HL-60/S4 treated with retinoic acid at 250 ng/mL for 4 days and 3 days (cell line): Measurements from ENCODE around the gene SUCLG2.

Source experiments
- in situ Hi-C: fragments of 300-500 bp; cut with MboI; formaldehyde crosslinking; loops from 2 replicates; pipeline ENCODE4 v1.7.0; 2022; ENCODE audit warnings: low sequenced_read_pairs

The SUCLG2 gene

DNA sequence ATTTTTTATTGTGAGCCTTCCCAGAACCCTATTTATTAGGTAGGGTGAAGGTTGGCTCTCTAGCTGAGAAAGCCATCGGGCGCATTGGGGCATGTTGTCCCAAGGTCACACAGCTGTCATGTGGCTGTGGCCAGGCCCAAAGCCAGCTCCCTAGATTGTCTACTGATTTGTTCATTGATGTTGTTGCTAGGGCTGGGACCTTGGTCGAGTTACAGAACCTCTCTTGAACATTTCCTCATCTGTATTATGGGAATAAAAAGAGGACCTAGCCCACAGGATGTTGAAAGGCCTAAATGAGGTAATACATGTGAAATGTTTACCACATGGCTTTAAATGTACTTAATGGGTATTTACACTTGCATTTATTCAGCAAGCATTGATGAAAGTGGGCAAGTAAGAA lies 252.5 kb downstream of the SUCLG2 start:
- in situ Hi-C loops, result no loop called here

DNA sequence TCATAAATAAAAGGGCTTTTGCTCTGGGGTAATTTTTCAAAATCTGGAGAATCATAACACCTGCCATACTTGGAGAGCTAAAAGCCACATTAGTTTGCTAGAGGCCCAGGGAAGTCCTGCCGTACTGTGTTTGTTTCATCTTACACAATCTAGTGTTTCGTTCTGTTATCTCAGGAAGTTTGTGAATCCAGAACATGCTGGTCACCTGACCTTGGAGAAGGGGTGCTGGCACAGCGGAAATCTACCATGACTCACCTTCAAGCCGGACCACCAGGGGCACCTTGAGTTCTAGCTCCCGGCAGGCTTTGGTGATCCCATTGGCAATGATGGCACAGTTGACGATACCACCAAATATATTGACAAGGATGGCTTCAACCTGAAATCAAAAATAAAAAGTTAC lies 253.9 kb downstream of the SUCLG2 start:
- in situ Hi-C loops, result no loop called here

DNA sequence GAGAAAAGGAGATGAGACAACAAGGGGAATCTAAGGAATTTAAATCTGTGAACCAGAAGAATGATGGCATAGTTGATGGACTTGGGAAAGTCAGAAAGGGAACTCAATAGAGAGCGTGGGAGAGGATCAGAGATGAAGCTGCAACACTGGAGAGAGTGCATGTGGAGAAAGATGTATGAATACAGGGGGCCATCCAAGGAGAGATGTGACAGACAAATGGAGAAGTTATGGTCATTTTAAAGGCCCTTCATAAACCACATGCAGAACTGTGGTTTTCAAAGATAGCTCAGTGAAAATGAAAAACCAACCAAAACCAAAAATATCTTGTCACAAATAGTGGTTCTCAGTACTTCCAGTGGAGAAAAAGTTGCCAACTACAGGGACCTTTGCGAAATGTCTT lies 265.2 kb downstream of the SUCLG2 start:
- in situ Hi-C loops, result loop anchor here (25.0 kb wide), 1 partner anchor 398 kb away; no protein-coding TSS in a partner anchor

DNA sequence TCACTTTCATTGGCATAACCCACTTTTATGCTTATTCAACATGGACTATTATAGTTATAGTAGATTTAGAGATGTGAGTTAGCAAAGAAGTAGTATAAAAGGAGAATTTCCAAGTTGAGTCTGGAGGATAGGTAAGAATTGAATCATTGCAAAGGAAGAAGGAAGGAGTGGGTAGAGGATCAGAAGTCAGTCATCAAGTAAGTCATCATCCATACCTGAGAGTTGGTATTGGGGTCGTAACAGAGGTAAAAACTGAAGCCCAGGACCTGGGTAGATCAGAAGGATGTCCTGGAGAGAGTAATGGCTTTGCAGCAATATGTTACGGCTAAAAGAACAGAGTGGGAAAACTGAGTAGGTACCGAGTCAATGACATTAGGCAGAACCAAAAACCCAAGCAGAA lies 265.7 kb downstream of the SUCLG2 start:
- in situ Hi-C loops, result loop anchor here (25.0 kb wide), 1 partner anchor 399 kb away; no protein-coding TSS in a partner anchor

DNA sequence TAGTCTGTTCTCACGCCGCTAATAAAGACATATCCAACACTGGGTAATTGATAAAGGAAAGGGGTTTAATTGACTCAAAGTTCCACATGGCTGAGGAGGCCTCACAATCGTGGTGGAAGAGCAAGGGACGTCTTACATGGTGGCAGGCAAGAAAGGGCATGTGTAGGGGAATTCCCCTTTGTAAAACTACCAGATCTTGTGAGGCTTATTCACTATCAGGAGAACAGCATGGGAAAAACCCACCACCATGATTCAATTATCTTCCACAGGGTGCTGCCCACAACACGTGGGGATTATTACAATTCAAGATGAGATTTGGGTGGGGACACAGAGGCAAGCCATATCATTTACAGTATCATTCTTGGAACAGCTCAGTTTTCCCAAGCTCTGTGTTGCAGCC lies 268.0 kb downstream of the SUCLG2 start:
- in situ Hi-C loops, result loop anchor here (25.0 kb wide), 1 partner anchor 401 kb away; no protein-coding TSS in a partner anchor

DNA sequence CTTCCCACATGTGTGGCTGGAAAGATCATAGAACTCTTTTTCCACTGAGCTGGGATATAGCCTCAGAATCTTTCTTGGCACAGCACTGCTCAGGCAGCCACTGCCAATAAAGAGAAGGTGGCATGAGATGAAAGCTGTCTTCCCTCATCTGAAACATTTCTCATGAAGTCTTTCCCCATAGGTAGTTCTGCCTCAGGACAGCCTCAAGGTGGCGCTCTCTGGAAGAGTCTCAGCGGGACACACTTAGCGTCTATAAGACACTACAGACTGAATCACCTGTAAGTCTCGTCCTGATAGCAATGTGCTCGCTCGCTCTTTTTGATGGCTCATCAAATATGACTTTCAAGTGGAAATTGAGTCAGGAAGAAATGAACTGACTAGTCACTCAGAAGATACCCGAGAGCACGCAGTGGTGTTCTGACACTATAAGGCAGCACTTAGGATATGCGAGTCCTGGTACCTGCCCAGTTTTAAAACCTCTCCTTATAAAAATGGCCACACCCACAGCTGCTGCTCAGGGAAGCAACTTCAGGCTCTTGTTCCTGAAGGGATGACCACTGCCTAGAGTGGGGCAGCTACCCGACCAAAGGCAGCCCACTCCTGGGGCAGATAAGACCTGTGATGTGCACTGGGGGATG lies 269.5 kb downstream of the SUCLG2 start:
- in situ Hi-C loops, result loop anchor here (25.0 kb wide), 1 partner anchor 402 kb away; no protein-coding TSS in a partner anchor

DNA sequence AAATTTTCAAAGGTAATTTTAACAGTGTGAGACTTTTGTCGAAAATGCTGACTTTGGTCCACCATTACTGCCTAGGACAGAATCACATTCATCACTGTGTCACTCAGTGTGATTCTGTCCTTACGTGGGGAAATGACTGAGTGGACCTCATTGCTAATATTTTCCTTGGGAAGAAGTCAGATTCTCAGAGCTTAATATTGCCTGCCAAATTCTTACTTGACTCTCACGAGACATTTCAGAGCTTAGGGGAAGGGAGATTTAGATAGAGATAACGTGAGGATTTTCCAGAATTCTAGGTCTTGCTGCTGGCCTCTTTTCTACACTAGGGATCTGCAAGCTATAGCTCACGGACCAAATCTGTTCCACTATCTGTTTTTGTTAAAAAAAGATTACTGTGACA lies 270.4 kb downstream of the SUCLG2 start:
- in situ Hi-C loops, result loop anchor here (25.0 kb wide), 1 partner anchor 403 kb away; no protein-coding TSS in a partner anchor

DNA sequence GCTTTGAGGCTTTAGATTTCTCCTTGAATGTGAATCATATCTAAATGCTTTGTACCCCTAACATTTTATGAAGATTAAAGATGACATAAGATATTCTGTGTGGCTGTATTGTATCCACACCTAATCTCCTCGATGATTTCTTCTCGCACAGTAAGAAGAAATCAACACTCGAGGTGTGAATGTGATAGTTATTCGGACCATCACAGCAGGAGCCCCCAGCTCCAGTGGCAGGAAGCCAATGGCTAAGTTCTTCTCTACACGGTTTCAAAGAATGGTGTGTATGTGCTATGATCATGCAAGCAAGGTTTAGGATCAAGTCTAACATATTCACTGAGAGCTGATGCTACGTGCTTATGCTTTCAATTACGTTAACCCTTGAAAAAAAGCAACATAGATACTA lies 271.0 kb downstream of the SUCLG2 start:
- in situ Hi-C loops, result loop anchor here (25.0 kb wide), 1 partner anchor 404 kb away; no protein-coding TSS in a partner anchor

DNA sequence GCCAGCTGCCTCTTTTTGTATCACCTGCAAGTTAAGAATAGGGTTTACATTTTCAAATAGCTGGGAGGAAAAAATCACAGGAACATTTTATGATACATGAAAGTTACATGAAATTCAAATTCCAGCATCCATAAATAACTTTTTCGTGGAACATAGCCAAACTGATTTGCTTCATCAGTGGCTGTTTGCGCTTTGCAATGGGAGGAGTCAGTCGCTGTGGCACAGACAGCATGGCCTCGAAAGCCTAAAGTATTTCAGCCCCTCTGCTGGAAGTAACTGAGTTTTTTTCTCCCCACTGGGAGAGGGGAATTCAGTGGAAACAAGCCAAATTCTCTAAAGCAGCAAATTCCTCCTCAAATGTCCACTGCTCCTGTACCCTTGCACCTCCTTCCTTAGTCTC lies 271.9 kb downstream of the SUCLG2 start:
- in situ Hi-C loops, result loop anchor here (25.0 kb wide), 1 partner anchor 405 kb away; no protein-coding TSS in a partner anchor

DNA sequence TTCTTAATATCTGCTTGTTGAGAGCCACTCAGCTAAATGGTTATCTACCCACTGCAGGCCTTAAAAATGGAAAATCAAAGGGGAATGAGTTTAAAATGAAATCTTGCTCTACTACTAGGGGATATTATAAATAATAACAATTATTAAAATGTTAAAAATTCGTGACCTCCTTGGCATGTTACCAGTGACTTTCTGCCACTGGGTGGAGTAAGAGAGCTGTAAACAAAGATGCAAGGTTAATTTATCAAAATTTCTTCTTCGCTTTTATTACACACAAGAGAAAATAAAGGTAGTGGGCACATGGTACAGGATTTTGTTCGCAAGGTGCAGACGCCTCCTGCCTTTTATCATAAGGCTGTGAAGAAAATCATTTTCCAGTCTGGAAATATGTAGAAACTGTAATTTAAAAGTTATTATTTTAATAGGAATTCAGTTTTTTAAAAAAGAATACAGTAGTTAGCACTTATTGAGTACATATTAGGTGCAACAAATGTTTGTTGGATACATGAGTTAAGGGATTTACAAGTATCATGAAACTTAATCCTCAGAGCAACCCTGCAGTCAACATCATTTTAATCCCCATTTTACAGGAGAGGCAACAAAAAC lies 272.6 kb downstream of the SUCLG2 start:
- in situ Hi-C loops, result loop anchor here (25.0 kb wide), 1 partner anchor 406 kb away; no protein-coding TSS in a partner anchor

DNA sequence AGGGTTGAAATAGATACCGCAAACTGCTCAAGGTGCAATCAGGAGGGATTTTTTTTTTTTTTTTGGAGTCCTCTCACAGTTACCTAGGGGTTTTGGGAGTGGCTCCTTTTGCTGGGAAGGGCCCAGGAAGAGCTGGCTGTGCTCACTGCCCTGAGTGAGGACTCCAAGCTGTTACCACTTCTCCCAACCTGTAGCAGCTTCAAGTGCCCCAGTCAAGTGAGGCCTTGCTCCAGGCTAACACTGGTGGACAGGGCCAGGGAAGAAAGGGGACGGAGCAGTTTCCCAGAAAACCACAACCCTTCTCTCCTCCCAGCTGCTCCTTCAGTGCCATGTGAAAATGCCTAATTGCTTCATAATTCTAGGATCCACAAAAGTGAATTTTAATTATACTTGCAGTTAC lies 274.3 kb downstream of the SUCLG2 start:
- in situ Hi-C loops, result loop anchor here (25.0 kb wide), 1 partner anchor 407 kb away; no protein-coding TSS in a partner anchor

DNA sequence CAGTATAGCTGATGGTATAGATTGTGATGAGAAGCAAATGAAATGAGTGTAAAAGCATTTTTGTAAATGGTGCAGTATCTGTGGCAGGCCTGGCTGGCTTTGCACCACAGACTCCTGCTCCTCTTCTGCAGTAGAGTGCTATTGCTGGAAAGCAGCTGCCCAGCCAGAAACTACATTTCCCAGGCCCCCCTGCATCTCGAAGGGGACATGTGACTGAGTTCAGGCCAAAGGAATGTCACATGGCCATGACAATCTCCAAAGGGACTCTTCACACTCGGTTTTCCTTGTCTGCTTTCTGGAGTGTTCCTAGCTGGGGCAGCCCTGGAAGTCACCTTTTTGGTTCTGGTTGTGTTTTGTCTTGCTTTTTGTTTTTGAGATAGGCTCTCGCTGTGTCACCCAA lies 277.1 kb downstream of the SUCLG2 start:
- in situ Hi-C loops, result loop anchor here (25.0 kb wide), 1 partner anchor 410 kb away; no protein-coding TSS in a partner anchor

DNA sequence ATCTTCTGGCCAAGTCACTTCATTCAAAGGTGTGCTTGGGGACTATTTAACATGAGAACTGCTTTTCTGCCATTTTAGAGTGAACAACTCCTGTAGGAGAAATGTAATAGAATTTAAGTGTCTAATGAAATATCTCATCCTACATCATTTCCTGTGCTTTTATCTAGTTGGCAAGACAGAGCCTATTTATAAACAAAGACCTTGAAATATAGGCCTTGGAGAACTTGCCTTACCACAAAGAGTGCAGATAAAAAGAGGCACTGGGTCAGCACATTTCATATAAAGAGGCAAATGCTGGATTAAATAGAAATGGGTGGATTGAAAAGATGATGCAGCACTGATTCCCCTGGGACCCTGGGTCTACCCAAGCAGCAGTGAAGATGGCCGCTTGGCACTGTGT lies 278.0 kb downstream of the SUCLG2 start:
- in situ Hi-C loops, result loop anchor here (25.0 kb wide), 1 partner anchor 411 kb away; no protein-coding TSS in a partner anchor

DNA sequence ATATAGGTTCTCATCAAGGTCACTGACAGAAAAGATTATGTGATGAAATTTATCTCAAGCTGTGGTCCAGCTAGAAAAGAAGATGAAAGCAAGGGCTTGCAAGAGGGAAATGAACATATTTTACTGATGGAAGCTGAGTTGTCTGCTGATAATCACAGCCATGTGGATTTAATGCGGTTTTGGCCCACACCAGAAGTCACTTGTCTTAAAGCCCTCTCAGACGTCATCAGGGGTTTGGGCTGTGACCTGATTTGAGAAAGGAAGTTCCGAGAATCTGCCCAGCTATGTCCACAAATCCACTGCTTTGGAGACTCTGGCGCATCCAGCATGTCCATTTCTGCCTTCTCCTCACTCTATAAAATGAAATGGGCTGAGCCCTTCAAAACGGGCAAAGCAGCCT lies 278.4 kb downstream of the SUCLG2 start:
- in situ Hi-C loops, result loop anchor here (25.0 kb wide), 1 partner anchor 411 kb away; no protein-coding TSS in a partner anchor

DNA sequence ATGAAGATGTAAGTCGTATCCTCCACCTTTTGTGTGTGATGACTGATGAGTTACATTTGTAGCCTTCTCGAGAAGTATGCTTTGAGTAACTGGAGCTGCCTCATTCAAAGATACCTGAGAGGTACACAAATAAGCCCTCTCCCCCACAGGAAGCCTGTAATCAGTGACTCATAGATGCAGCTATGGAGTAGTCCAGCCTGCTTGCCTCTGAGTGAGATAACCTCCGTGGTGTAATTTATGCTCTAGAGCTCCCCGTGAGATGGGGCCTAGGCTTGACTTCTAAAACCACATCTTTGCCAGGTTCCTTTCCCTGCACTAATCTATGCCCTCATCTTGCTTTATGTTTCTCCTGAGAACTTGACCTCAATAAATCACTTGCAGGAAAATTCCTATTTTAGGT lies 291.7 kb downstream of the SUCLG2 start:
- in situ Hi-C loops, result no loop called here

DNA sequence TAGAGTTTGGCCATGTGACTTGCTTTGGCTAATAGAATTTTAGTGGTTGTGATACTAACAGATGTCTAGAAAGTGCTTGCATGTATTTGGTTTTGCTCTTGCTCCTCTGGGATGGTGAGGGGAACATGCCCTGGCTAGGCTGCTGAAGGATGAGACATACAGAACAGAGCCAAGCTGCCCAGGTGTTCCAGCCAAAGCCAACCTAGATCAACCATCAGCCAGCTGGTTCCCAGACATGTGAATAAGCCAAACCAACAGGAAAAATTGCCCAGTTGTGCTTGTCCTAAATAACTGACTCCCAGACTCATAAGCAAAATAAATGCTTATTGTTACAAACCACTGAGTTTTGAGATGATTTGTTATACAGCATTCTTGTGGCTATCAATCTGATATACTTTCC lies 292.6 kb downstream of the SUCLG2 start:
- in situ Hi-C loops, result no loop called here

DNA sequence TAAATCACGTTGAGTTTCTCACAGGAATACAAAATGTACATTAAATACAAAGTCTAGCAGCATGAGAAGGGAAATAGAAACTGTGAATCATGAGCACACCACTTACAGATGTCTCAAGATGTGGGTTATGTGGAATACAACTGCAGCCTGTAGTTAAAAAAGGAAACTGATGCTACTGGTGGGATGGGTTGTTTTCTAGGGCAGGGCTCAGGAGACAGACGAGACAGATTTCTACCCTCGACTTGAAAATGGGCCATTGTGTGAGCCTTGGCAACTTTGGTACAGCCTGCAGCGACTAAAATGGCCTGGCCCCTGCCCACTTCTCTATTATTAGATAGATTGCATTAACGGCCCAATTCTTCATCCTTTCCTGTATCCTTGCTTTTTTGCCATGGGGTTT lies 293.1 kb downstream of the SUCLG2 start:
- in situ Hi-C loops, result no loop called here

DNA sequence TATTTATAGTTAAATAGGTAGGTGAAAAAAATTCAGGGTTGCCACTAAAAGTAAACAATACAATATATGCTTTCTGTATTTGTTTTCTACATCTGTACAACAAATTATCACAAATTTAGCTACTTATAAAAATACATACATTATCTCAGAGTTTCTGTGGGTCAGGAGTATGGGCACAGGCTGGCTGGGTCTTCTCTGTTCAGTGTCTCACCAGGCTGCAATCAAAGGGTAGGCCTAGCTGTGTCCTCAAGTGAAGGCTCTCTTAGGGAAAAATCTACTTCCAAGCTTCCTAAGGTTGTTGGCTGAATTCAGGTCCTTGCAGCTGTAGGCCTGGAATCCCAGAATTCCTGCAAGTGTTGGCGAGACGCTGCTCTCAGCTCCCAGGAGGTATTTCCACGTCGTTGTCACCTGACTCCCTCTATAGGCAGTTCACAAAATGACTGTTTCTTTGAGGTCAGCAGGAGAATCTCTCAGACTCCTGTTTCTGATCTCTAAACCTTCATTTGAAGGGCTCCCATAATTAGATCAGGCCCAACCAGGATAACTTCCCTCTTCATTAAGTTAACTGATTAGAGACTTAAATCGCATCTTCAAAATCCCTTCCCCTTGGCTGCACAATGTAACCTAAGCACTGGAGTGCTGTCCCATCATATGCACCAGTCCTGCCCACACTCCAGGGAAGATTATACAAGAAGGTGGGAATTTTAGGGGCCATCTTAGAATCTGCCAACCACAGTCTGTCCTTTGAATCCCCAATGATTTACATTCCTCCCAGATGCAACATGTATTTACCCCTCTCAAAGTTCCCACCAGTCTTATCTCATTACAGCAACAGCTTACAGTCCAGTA lies 296.6 kb downstream of the SUCLG2 start:
- in situ Hi-C loops, result no loop called here

DNA sequence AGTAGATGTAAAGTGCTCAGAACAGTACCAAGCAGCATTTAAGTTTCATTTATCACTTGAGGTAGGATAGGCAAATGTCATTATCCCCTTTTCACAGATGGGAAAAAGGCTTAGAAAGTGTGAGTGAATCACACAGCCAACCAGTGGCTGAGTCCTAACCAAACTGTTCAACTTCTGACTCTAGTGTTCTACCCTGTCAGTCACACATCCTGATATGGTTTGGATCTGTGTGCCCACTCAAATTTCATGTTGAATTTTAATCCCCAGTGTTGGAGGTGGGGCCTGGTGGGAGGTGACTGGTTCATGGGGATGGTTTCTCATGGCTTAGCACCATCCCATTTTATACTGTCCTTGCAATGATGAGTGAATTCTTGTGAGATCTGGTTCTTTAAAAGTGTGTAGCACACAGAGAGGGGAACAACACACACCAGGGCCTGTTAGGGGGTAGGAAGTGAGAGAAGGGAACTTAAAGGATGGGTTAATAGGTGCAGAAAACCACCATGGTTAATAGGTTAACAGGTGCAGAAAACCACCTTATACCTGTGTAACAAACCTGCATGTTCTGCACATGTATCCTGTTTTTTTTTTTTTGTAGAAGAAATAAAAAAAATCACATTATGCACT lies 304.7 kb downstream of the SUCLG2 start:
- in situ Hi-C loops, result no loop called here

DNA sequence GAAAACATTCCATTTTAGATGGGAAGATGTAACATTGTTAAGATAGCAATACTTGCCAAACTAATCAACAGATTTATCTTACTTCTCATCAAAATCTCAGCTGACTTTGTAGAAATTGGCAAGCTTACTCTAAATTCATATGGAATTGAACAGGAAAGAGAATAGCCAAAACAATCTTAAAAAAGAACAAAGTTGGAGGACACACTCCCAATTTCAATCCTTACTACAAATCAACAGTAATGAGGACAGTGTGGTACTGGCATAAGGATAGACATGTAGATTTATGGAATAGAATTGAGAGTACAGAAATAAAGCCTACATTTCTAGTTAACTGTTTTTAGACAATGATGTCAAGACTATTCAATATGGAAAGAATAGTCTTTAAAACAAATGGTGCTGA lies 308.3 kb downstream of the SUCLG2 start:
- in situ Hi-C loops, result no loop called here

DNA sequence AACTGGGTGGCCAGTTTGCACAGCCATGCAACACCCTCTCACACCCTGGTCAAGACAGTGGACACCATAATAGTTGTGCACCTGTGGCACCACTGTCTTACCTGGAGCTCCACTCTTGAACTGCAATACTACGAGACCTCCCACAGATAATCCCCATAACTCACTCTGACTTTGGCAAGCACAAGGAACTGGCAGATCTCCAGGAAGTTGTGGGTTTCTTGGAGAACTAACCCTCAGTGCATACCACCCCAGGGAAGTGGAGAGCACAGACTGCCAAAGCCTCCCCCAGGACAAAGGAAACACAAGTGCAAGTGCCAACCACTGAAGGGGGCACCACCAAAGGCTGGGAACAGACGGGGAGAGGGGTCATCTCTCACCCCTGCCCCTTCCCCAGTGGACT lies 318.6 kb downstream of the SUCLG2 start:
- in situ Hi-C loops, result no loop called here
